Liver (tissue), 9 donors: ENCODE results near the gene ARHGAP19. TPM values are rescaled to one million over a fixed set of nuclear protein-coding genes. Genes with fewer than 3 reads are reported as not detected.

Experiments used
- DNase-seq: peaks from one replicate; pipeline ENCODE4 v3.0.0-alpha.2; 2017; ENCODE audit warnings: low spot score
- H3K27ac ChIP-seq, 2 donors: one replicate each; pipeline ENCODE4 v1.7.0; 2013; ENCODE audit warnings: inconsistent platforms in 2 of 2, low read length in 2 of 2, control low read depth in 1 of 2, low read depth in 1 of 2, mild to moderate bottlenecking in 1 of 2
- H3K27me3 ChIP-seq, 4 donors: one replicate each; pipeline versions ENCODE4 v1.6.1 to v1.7.0; 2013; ENCODE audit warnings: low read length in 3 of 4, inconsistent platforms in 1 of 4, mild to moderate bottlenecking in 1 of 4, moderate library complexity in 1 of 4; ENCODE audit not compliant: control insufficient read depth in 4 of 4, insufficient read depth in 4 of 4
- H3K36me3 ChIP-seq, 4 donors: one replicate each; pipeline versions ENCODE4 v1.6.1 to v1.7.0; 2013; ENCODE audit warnings: low read length in 3 of 4, mild to moderate bottlenecking in 3 of 4, low read depth in 1 of 4, moderate library complexity in 1 of 4; ENCODE audit not compliant: control insufficient read depth in 4 of 4, insufficient read depth in 3 of 4
- H3K4me1 ChIP-seq, 4 donors: one replicate each; pipeline versions ENCODE4 v1.6.1 to v1.7.0; 2013; ENCODE audit warnings: low read length in 3 of 4, mild to moderate bottlenecking in 3 of 4, moderate library complexity in 1 of 4; ENCODE audit not compliant: control insufficient read depth in 4 of 4, insufficient read depth in 4 of 4
- H3K4me3 ChIP-seq, 3 donors: one replicate each; pipeline versions ENCODE4 v1.6.1 to v1.7.0; 2013; ENCODE audit warnings: low read length in 3 of 3, control low read depth in 1 of 3, low read depth in 1 of 3, mild to moderate bottlenecking in 1 of 3
- H3K9ac ChIP-seq, 2 donors: one replicate each; pipeline ENCODE4 v1.7.0; 2013; ENCODE audit warnings: low read length in 2 of 2, mild to moderate bottlenecking in 2 of 2, moderate library complexity in 2 of 2, control low read depth in 1 of 2, low read depth in 1 of 2
- H3K9me3 ChIP-seq, 4 donors: one replicate each; pipeline versions ENCODE4 v1.6.1 to v1.7.0; 2013; ENCODE audit warnings: low read length in 3 of 4; ENCODE audit not compliant: control insufficient read depth in 4 of 4
- ATF3 ChIP-seq: IDR thresholded peaks from 2 replicates; pipeline ENCODE4 v1.6.1; 2016; ENCODE audit warnings: antibody characterized with exemption
- CTCF ChIP-seq: fragments of 150-350 bp; IDR thresholded peaks from 2 replicates; pipeline ENCODE4 v1.5.1; 2017; ENCODE audit warnings: improper control_type of control experiment, low read depth, low read length; ENCODE audit not compliant: missing input control
- EGR1 ChIP-seq, 2 donors: IDR thresholded peaks; 2 replicates each; pipeline ENCODE4 v1.6.1; 2016 to 2018; ENCODE audit warnings: antibody characterized with exemption in 2 of 2, low read depth in 2 of 2
- FOXA1 ChIP-seq: IDR thresholded peaks from 2 replicates; pipeline ENCODE4 v1.6.1; 2016; ENCODE audit warnings: antibody characterized with exemption
- FOXA2 ChIP-seq: IDR thresholded peaks from 2 replicates; pipeline ENCODE4 v1.6.1; 2016; ENCODE audit warnings: antibody characterized with exemption
- GABPA ChIP-seq, 2 donors: IDR thresholded peaks in 1 of 2; conservative IDR thresholded peaks in 1 of 2; 2 replicates each; pipeline ENCODE4 v1.6.1; 2016; ENCODE audit warnings: antibody characterized with exemption in 2 of 2, mild to moderate bottlenecking in 1 of 2, moderate library complexity in 1 of 2
- HNF4G ChIP-seq: IDR thresholded peaks from 2 replicates; pipeline ENCODE4 v1.6.1; 2016; ENCODE audit warnings: antibody characterized with exemption
- MAX ChIP-seq: IDR thresholded peaks from 2 replicates; pipeline ENCODE4 v1.6.1; 2016; ENCODE audit warnings: antibody characterized with exemption
- NR2F2 ChIP-seq: IDR thresholded peaks from 2 replicates; pipeline ENCODE4 v1.6.1; 2016; ENCODE audit warnings: antibody characterized with exemption
- RAD21 ChIP-seq, 2 donors: IDR thresholded peaks; 2 replicates each; pipeline ENCODE4 v1.6.1; 2016; ENCODE audit warnings: antibody characterized with exemption in 2 of 2, mild to moderate bottlenecking in 2 of 2
- SP1 ChIP-seq: IDR thresholded peaks from 2 replicates; pipeline ENCODE4 v1.6.1; 2018; ENCODE audit warnings: antibody characterized with exemption, mild to moderate bottlenecking
- TAF1 ChIP-seq: conservative IDR thresholded peaks from 2 replicates; pipeline ENCODE4 v1.6.1; 2016; ENCODE audit warnings: antibody characterized with exemption, mild to moderate bottlenecking
- YY1 ChIP-seq: IDR thresholded peaks from 2 replicates; pipeline ENCODE4 v1.6.1; 2016; ENCODE audit warnings: antibody characterized with exemption, mild to moderate bottlenecking
- ZBTB33 ChIP-seq: IDR thresholded peaks from 2 replicates; pipeline ENCODE4 v1.6.1; 2016; ENCODE audit warnings: antibody characterized with exemption
- WGBS: extraction: QIAGEN DNeasy Blood & Tissue Kit; methylation state at CpG from one replicate; pipeline ENCODE4 v1.1.7; 2013; 5-methylcytosine and 5-hydroxymethylcytosine counted together
- polyA plus RNA-seq, 2 donors: library from polyadenylated mRNA; stranded (reverse) in 1 of 2; unstranded in 1 of 2; fragments of 200-250 nt in 1 of 2; fragments of >200 nt in 1 of 2; fragmentation: Nextera tagmentation in 1 of 2; extraction: Ambion mirVana in 1 of 2; gene quantifications; one replicate each; pipeline versions ENCODE4 v1.2.1 to v1.2.3, GENCODE V29; 2013 to 2015
- total RNA-seq, 2 donors: library from RNA; depleted of rRNA; stranded (reverse); fragments of >200 nt; gene quantifications; one replicate each; pipeline ENCODE4 v1.2.3, GENCODE V29; 2014
- TF ChIP-seq, protein P1 (sequence below): IDR thresholded peaks from 2 replicates; pipeline ENCODE4 v1.6.1; 2016; ENCODE audit warnings: antibody characterized with exemption, mild to moderate bottlenecking
- donor health status: healthy.
- donor health status: healthy.
- donor health status: healthy.
- donor health status: healthy.
- donor health status: healthy.

The ARHGAP19 gene
- total and polyA plus RNA-seq, 4 donors, result 1.6 to 23.4 (median 3.6) TPM

GRCh38 chr10:97320480-97321031, 28.1 kb upstream of the ARHGAP19 start:
- Histone ChIP-seq H3K4me1 (peaks cover 0 to 30% (median 13%) of the 10 kb centered on the region in 4 donors), H3K27ac (peak overlapping the region; percentile 98 to 100), H3K9me3 (no peaks in the 10 kb centered on the region), H3K27me3 (no peaks in the 10 kb centered on the region), H3K9ac (peak overlapping the region; percentile 85 to 94), H3K4me3 (peak overlapping the region; percentile 52 to 90 (median 71)), H3K36me3 (no peaks in the 10 kb centered on the region)
- WGBS, result 7% methylated on average over 24 of the region's 24 CpGs
- no peak for DNase-seq
- TF ChIP-seq FOXA1 (no peak), ZBTB33 (no peak), TAF1 (peak; percentile 25), MAX (peak; percentile 18), HNF4G (peak; percentile 18), EGR1 (IDR thresholded peaks at IDR 0.05; ENCODE audit: low read depth in 2 of 2) (peak in 1 of 2 donors; percentile 8), NR2F2 (peak; percentile 9), SP1 (no peak), FOXA2 (no peak), RAD21 (IDR thresholded peaks at IDR 0.05) (no peak), GABPA (IDR thresholded peaks at IDR 0.05 in 1 of 2, conservative IDR thresholded peaks at IDR 0.05 in 1 of 2) (no peak), YY1 (no peak), ATF3 (no peak), CTCF (no peak)
- TF ChIP-seq, protein P1, sequence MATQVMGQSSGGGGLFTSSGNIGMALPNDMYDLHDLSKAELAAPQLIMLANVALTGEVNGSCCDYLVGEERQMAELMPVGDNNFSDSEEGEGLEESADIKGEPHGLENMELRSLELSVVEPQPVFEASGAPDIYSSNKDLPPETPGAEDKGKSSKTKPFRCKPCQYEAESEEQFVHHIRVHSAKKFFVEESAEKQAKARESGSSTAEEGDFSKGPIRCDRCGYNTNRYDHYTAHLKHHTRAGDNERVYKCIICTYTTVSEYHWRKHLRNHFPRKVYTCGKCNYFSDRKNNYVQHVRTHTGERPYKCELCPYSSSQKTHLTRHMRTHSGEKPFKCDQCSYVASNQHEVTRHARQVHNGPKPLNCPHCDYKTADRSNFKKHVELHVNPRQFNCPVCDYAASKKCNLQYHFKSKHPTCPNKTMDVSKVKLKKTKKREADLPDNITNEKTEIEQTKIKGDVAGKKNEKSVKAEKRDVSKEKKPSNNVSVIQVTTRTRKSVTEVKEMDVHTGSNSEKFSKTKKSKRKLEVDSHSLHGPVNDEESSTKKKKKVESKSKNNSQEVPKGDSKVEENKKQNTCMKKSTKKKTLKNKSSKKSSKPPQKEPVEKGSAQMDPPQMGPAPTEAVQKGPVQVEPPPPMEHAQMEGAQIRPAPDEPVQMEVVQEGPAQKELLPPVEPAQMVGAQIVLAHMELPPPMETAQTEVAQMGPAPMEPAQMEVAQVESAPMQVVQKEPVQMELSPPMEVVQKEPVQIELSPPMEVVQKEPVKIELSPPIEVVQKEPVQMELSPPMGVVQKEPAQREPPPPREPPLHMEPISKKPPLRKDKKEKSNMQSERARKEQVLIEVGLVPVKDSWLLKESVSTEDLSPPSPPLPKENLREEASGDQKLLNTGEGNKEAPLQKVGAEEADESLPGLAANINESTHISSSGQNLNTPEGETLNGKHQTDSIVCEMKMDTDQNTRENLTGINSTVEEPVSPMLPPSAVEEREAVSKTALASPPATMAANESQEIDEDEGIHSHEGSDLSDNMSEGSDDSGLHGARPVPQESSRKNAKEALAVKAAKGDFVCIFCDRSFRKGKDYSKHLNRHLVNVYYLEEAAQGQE, result no peak
